HG03095 (cell line): ENCODE results near the gene ZCWPW2.

Source experiments
- ATAC-seq: cut with Tn5 transposase; IDR thresholded peaks from one replicate; pipeline ENCODE4 v1.9.1; 2021; ENCODE audit warnings: moderate library complexity; ENCODE audit not compliant: unreplicated experiment

Gene ZCWPW2

DNA sequence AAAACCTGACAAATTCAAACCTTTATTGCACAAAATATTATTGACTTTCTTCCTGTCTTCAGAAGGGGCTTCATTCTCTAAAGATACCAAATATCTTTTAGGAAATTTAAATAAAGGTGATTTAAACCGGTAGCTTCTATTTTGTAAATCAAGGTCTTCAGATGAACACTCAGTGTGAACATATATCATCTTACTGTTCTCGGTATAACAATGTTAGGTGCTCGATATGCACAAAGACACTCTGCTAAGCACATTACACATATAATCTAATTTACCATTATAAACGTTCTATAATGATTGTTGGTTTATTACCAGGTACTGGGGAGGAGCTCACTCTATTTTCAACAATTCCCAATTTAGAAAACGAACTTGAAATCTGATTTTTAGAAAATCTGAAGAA lies 225.5 kb downstream of the ZCWPW2 start:
- ATAC-seq, result no peak

DNA sequence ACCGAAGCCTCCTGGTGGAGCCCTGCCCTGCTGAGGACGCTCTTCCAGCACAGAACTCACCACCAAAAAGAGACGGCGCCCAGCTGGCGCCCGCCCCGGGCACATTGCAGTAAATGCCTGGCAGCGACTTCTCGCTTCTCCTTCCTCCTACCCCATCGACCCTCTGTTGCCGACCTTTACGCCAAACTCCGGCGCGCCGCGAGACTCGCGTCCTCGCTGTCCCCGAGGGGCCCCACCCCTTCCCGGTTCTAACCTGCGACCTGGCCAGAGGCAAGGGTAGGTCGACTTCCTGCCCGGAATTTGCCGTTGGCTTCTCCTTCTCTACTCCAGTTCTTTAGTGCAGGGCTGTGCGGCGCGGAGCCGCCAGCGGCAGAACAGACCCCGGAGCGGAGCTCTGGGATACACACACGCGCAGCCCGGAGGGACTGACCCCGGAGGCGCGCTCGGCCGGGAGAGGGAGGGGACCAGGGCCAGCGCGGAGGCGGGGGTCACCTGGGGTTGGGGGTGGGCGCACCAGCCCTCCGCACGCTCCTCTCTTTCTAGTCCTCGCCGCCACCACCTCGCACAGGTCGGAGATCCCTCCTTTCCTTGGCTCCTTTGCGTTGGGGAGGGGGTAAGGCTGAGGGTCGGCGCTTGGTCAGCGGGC lies 226.7 kb downstream of the ZCWPW2 start:
- ATAC-seq, result no peak
